ENCODE results near the gene MBOAT7. TPM values are rescaled to one million over a fixed set of nuclear protein-coding genes. Genes with fewer than 3 reads are reported as not detected.

MBOAT7 gene
- total and polyA plus RNA-seq, 2 of the 8 experiments (the other 6 are each of a cell fraction or from before 2014, with no cell fraction given), result 85.5 to 90.9 TPM

DNA sequence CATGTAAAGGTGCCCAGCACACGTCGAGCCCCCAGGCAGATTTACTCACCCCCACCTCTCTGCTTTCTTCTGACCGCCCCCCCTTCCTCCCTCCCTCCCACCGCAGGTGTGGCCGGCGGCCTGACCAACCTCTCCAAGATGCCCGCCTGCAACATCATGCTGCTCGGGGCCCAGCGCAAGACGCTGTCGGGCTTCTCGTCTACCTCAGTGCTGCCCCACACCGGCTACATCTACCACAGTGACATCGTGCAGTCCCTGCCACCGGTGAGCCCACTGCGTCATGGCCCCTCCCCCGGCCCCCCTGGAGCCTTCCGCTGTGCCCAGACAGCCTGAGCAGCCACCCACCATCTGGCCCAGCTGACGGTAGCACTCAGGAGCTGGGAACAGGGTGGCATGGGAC is 65.0 kb downstream of the MBOAT7 start:
- Histone ChIP-seq H3K18ac (ENCODE audit: extremely low read depth, low read length) (no peak overlapping the region), H3K27ac (ENCODE audit: low read depth, low read length) (no peak overlapping the region), H3K23me2 (ENCODE audit: low read depth, low read length) (no peaks in the 10 kb centered on the region), H3K79me2 (ENCODE audit: control insufficient read depth in 1 of 2, insufficient read depth in 2 of 2, low read length in 2 of 2) (no peaks in the 10 kb centered on the region), H2AK5ac (ENCODE audit: low read depth, low read length) (no peak overlapping the region), H3K23ac (ENCODE audit: insufficient read length) (no peak overlapping the region), H2BK12ac (ENCODE audit: low read depth, low read length) (no peak overlapping the region), H3K27me3 (replicated peaks in 1 of 4; ENCODE audit: control insufficient read depth in 3 of 4, extremely low read depth in 1 of 4, insufficient read depth in 3 of 4, low read length in 3 of 4) (no peaks in the 10 kb centered on the region), H3K4me1 (replicated peaks in 1 of 4; ENCODE audit: control insufficient read depth in 3 of 4, insufficient read depth in 4 of 4, low read length in 3 of 4) (no peaks in the 10 kb centered on the region), H3K4me2 (ENCODE audit: insufficient read depth in 1 of 2, low read depth in 2 of 2, low read length in 2 of 2) (no peak overlapping the region), H4K8ac (ENCODE audit: extremely low read depth, insufficient read depth, low read length) (no peak overlapping the region), H3K79me1 (ENCODE audit: low read depth, low read length) (peaks cover 3% of the 10 kb centered on the region; the same call in 1 of the 2 replicates), H3K9ac (replicated peaks in 1 of 4; ENCODE audit: extremely low read depth in 1 of 4, low read depth in 3 of 4, low read length in 3 of 4) (no peak overlapping the region), H2BK5ac (ENCODE audit: low read depth, low read length) (no peak overlapping the region), H2BK120ac (replicated peaks; ENCODE audit: low read depth, low read length) (no peak overlapping the region), H3K4ac (replicated peaks; ENCODE audit: insufficient read length, low read depth, low read length) (no peak overlapping the region), H4K20me1 (replicated peaks in 1 of 2; ENCODE audit: control insufficient read depth in 1 of 2, insufficient read depth in 2 of 2, low read length in 2 of 2) (peaks cover 0 to 10% of the 10 kb centered on the region in 2 experiments), H3K4me3 (ENCODE audit: extremely low read depth in 1 of 4, insufficient read depth in 2 of 4, low read depth in 3 of 4, low read length in 4 of 4) (no peak overlapping the region), H3K14ac (ENCODE audit: insufficient read length) (no peak overlapping the region), H4K91ac (replicated peaks; ENCODE audit: insufficient read length, low read length) (no peak overlapping the region), H3K56ac (replicated peaks; ENCODE audit: insufficient read length, low read depth, low read length) (no peak overlapping the region), H4K5ac (ENCODE audit: insufficient read length, low read depth, low read length) (no peak overlapping the region), H2AFZ (ENCODE audit: low read length) (no peak overlapping the region), H2BK20ac (ENCODE audit: low read length) (no peak overlapping the region), H2BK15ac (ENCODE audit: low read length) (no peak overlapping the region), H3K36me3 (ENCODE audit: control insufficient read depth in 2 of 4, insufficient read depth in 4 of 4, low read length in 3 of 4) (peaks cover 22 to 75% (median 50%) of the 10 kb centered on the region in 4 experiments), H3K9me3 (ENCODE audit: insufficient read depth in 2 of 2, low read depth in 1 of 2, low read length in 1 of 2) (no peaks in the 10 kb centered on the region)
- FAIRE-seq, result no peak
- WGBS, 2 experiments (ENCODE audit: extremely low coverage in 1 of 2, insufficient coverage in 1 of 2, insufficient read length in 1 of 2, insufficient replicate concordance in 2 of 2, low coverage in 1 of 2, low lambda C conversion rate in 2 of 2, missing lambda C conversion rate in 1 of 2), result 99% methylated on average over 14 of the region's 19 CpGs; no CpG with 5 or more reads in 1 of the 2 experiments
- ChIA-PET POLR2A (ENCODE audit: partially characterized antibody) (interaction anchor here (0.6 to 5.0 kb wide), 9 partner anchors 9 to 189 kb away, joined by 3 to 40 read pairs (median 4); partner anchors contain the start of genes CNOT3, LENG1, PRPF31 and TFPT), CTCF (ENCODE audit: partially characterized antibody) (no interaction called here)
- DNase-seq (ENCODE audit: low read depth in 1 of 2, low spot score in 2 of 2), result no peak
- TF ChIP-seq POLR2A (IDR thresholded peaks at IDR 0.05; ENCODE audit: control extremely low read depth in 1 of 2, low read depth in 2 of 2, low read length in 2 of 2) (no peak), JUND (IDR thresholded peaks at IDR 0.05; ENCODE audit: low read length) (no peak), SP4 (IDR thresholded peaks at IDR 0.05; ENCODE audit: low read length) (no peak), GABPA (IDR thresholded peaks at IDR 0.05; ENCODE audit: borderline replicate concordance, insufficient read depth, low read length) (no peak), CBX8 (IDR thresholded peaks at IDR 0.05; ENCODE audit: borderline replicate concordance, low read depth, low read length) (no peak), RFX5 (IDR thresholded peaks at IDR 0.05; ENCODE audit: borderline replicate concordance, low read depth, low read length) (no peak), TCF12 (IDR thresholded peaks at IDR 0.05; ENCODE audit: low read depth, low read length) (no peak), CHD1 (IDR thresholded peaks at IDR 0.05; ENCODE audit: low read depth, low read length) (no peak), PHF8 (conservative IDR thresholded peaks at IDR 0.05; ENCODE audit: low read depth, low read length) (no peak), NRF1 (IDR thresholded peaks at IDR 0.05; ENCODE audit: low read depth, low read length) (no peak)
- TF ChIP-seq, protein P1, sequence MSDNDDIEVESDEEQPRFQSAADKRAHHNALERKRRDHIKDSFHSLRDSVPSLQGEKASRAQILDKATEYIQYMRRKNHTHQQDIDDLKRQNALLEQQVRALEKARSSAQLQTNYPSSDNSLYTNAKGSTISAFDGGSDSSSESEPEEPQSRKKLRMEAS (IDR thresholded peaks at IDR 0.05), result no peak
- TF ChIP-seq, protein P2, sequence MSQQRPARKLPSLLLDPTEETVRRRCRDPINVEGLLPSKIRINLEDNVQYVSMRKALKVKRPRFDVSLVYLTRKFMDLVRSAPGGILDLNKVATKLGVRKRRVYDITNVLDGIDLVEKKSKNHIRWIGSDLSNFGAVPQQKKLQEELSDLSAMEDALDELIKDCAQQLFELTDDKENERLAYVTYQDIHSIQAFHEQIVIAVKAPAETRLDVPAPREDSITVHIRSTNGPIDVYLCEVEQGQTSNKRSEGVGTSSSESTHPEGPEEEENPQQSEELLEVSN (IDR thresholded peaks at IDR 0.05), result no peak
- TF ChIP-seq, protein P3, sequence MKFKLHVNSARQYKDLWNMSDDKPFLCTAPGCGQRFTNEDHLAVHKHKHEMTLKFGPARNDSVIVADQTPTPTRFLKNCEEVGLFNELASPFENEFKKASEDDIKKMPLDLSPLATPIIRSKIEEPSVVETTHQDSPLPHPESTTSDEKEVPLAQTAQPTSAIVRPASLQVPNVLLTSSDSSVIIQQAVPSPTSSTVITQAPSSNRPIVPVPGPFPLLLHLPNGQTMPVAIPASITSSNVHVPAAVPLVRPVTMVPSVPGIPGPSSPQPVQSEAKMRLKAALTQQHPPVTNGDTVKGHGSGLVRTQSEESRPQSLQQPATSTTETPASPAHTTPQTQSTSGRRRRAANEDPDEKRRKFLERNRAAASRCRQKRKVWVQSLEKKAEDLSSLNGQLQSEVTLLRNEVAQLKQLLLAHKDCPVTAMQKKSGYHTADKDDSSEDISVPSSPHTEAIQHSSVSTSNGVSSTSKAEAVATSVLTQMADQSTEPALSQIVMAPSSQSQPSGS (IDR thresholded peaks at IDR 0.05; ENCODE audit: low read length), result no peak
